K562 (cell line): Measurements from ENCODE around the gene INSYN2B. TPM values are rescaled to one million over a fixed set of nuclear protein-coding genes. Genes with fewer than 3 reads are reported as not detected.

Source experiments
- ATAC-seq: fragments of 200-7000 bp; cut with Tn5 transposase; 3 replicates; pipeline ENCODE4 v1.9.1; 2020; ENCODE audit warnings: moderate library complexity
- BruUV-seq: library from RNA; stranded (reverse); fragments of 400-500 nt; replicated peaks from 2 replicates; lab custom pipeline; 2021; lab: Mats Ljungman, UMichigan
- CTCF ChIA-PET: fragments of 300-600 bp; formaldehyde crosslinking; extraction: SDS; loops from one replicate; lab custom pipeline; 2021; ENCODE audit warnings: low intra/inter-chr PET ratio; lab: Yijun Ruan, JAX
- POLR2A ChIA-PET: fragments of 300-600, 350-650 bp; sonication (Branson Sonifier 250); formaldehyde crosslinking; extraction: SDS; loops from one replicate; lab custom pipeline; 2021; ENCODE audit warnings: antibody characterized with exemption, inconsistent platforms; lab: Yijun Ruan, JAX
- DNase-seq, 4 experiments: peaks; one replicate each; pipeline versions ENCODE4 v3.0.0 to v3.0.0-alpha.2; 2011 to 2018; ENCODE audit warnings: low spot score in 3 of 4, mixed read lengths in 3 of 4; ENCODE audit errors: extremely low read depth in 1 of 4
- FAIRE-seq: peaks from 2 replicates; lab custom pipeline; 2011; peaks lifted over from hg19 to GRCh38; lab: Jason Lieb, UNC
- H2AFZ ChIP-seq: 2 replicates; pipeline ENCODE4 v1.6.0; 2011; ENCODE audit warnings: low read depth, low read length, control low read depth, inconsistent platforms
- H3K27ac ChIP-seq: fragments of 200-600 bp; 3 replicates; pipeline ENCODE4 v1.8.0; 2011; ENCODE audit warnings: low read depth, mild to moderate bottlenecking, control low read depth, inconsistent platforms, low read length, moderate library complexity, mixed read lengths; ENCODE audit errors: extremely low read depth
- H3K27me3 ChIP-seq, 2 experiments: fragments of 300-600 bp in 1 of 2; 2 replicates in 1 of 2; 3 replicates in 1 of 2; pipeline versions ENCODE4 v1.6.0 to v1.8.0; 2011; ENCODE audit warnings: inconsistent platforms in 2 of 2, low read length in 2 of 2, mild to moderate bottlenecking in 1 of 2, mixed read lengths in 1 of 2, moderate library complexity in 1 of 2; ENCODE audit not compliant: control insufficient read depth in 2 of 2, insufficient read depth in 2 of 2
- H3K36me3 ChIP-seq: fragments of 300-600 bp; 3 replicates; pipeline ENCODE4 v1.8.0; 2011; ENCODE audit warnings: mild to moderate bottlenecking, low read length, inconsistent platforms; ENCODE audit not compliant: control insufficient read depth, insufficient read depth
- H3K4me1 ChIP-seq, 2 experiments: fragments of 200-600 bp in 1 of 2; replicated peaks in 1 of 2; 2 replicates in 1 of 2; 3 replicates in 1 of 2; pipeline versions ENCODE4 v1.5.1 to v1.8.0; 2011; ENCODE audit warnings: inconsistent platforms in 2 of 2, low read length in 2 of 2, mild to moderate bottlenecking in 1 of 2, mixed read lengths in 1 of 2, moderate library complexity in 1 of 2; ENCODE audit not compliant: control insufficient read depth in 2 of 2, insufficient read depth in 2 of 2
- H3K4me2 ChIP-seq: 2 replicates; pipeline ENCODE4 v1.6.1; 2011; ENCODE audit warnings: low read length, control low read depth, inconsistent platforms, mixed read lengths; ENCODE audit not compliant: insufficient read depth
- H3K4me3 ChIP-seq: fragments of 200-600 bp; sonication (generic), shearing (Covaris generic); 2 replicates; pipeline ENCODE4 v1.5.1; 2016; ENCODE audit warnings: control low read depth, inconsistent platforms
- H3K79me2 ChIP-seq: fragments of 200-600 bp; 3 replicates; pipeline ENCODE4 v1.8.0; 2011; ENCODE audit warnings: low read length, inconsistent platforms; ENCODE audit not compliant: control insufficient read depth, insufficient read depth
- H3K9ac ChIP-seq, 2 experiments: 2 replicates each; pipeline versions ENCODE4 v1.6.0 to v1.6.1; 2011; ENCODE audit warnings: low read depth in 2 of 2, low read length in 2 of 2, control low read depth in 1 of 2, inconsistent platforms in 1 of 2, mild to moderate bottlenecking in 1 of 2, mixed read lengths in 1 of 2; ENCODE audit not compliant: insufficient read depth in 1 of 2
- H3K9me1 ChIP-seq: one replicate; pipeline ENCODE4 v1.6.0; 2011; ENCODE audit warnings: inconsistent platforms, mild to moderate bottlenecking, low read length, moderate library complexity; ENCODE audit not compliant: control insufficient read depth, insufficient read depth
- H3K9me3 ChIP-seq: replicated peaks from 2 replicates; pipeline ENCODE4 v1.5.1; 2011; ENCODE audit warnings: low read depth, low read length, inconsistent platforms; ENCODE audit not compliant: control insufficient read depth, insufficient read depth
- H4K20me1 ChIP-seq: replicated peaks from 2 replicates; pipeline ENCODE4 v1.6.1; 2011; ENCODE audit warnings: low read length, inconsistent platforms, mixed read lengths; ENCODE audit not compliant: control insufficient read depth, insufficient read depth
- PCBP1 ChIP-seq: fragments of 200-400 bp; formaldehyde crosslinking; IDR thresholded peaks from 2 replicates; pipeline ENCODE4 v1.6.1; 2018; ENCODE audit warnings: mild to moderate bottlenecking, low read depth, low read length; ENCODE audit not compliant: poor library complexity, severe bottlenecking
- PHF8 ChIP-seq: fragments of 200-600 bp; sonication (generic); IDR thresholded peaks from 2 replicates; pipeline ENCODE4 v1.6.1; 2012; ENCODE audit warnings: mixed run types, mild to moderate bottlenecking, inconsistent platforms, low read length, moderate library complexity, borderline replicate concordance
- ZNF280A ChIP-seq: fragments of 450-650 bp; IDR thresholded peaks from 2 replicates; pipeline ENCODE4 v1.6.1; 2018; ENCODE audit warnings: mild to moderate bottlenecking, low read depth; ENCODE audit not compliant: partially characterized antibody
- ZNF584 ChIP-seq: fragments of 200-800 bp; sonication (Bioruptor generic); IDR thresholded peaks from 2 replicates; pipeline ENCODE4 v1.6.1; 2016; ENCODE audit warnings: low read depth, mild to moderate bottlenecking, missing genetic modification characterization, missing compliant biosample characterization
- ZNF707 ChIP-seq: fragments of 250-450 bp; sonication (Bioruptor Pico); conservative IDR thresholded peaks from 2 replicates; pipeline ENCODE4 v1.8.0; 2022; ENCODE audit warnings: inconsistent platforms, mild to moderate bottlenecking, moderate library complexity
- WGBS: fragments of 100-300 bp; shearing (Covaris generic); methylation state at CpG from one replicate; pipeline ENCODE4 v1.1.6; 2016; ENCODE audit warnings: low coverage, mixed read lengths; ENCODE audit not compliant: insufficient coverage; ENCODE audit errors: missing lambda C conversion rate; 5-methylcytosine and 5-hydroxymethylcytosine counted together
- in situ Hi-C: fragments of 300-500 bp; cut with MboI; formaldehyde crosslinking; loops from 4 replicates; pipeline ENCODE4 v1.15.0; 2018; ENCODE audit warnings: inconsistent platforms, mixed read lengths
- intact Hi-C: fragments of 100-400 bp; cut with micrococcal nuclease; formaldehyde crosslinking; loops from 2 replicates; pipeline ENCODE4 v1.14.2; 2022
- polyA plus RNA-seq, 8 experiments: library from polyadenylated mRNA; depleted of rRNA in 4 of 8; stranded (reverse) in 5 of 8; unstranded in 3 of 8; fragments of >200 nt; fragmentation: Nextera tagmentation in 2 of 8; fragmentation: Illumina TruSeq in 1 of 8; extraction: Ambion mirVana in 2 of 8; extraction: Trizol in 1 of 8; gene quantifications; 2 replicates each; pipeline versions ENCODE4 v1.2.1 to v1.2.3, GENCODE V29; 2011 to 2014; ENCODE audit warnings: inconsistent platforms in 1 of 8, missing spikeins in 1 of 8
- total RNA-seq, 7 experiments: library from RNA; depleted of rRNA in 6 of 7; stranded (reverse); fragments of >200 nt in 6 of 7; fragmentation: Illumina TruSeq in 2 of 7; extraction: Trizol in 2 of 7; gene quantifications; 2 replicates each; pipeline versions ENCODE4 v1.2.1 to v1.2.3, GENCODE V29; 2011 to 2021; ENCODE audit warnings: low replicate concordance in 1 of 7
- TF ChIP-seq, protein P1 (sequence below): fragments of 450-650 bp; IDR thresholded peaks from 2 replicates; pipeline ENCODE4 v1.6.1; 2016; ENCODE audit warnings: low read depth

INSYN2B gene
- total and polyA plus RNA-seq, 9 of the 15 experiments (the other 6 are each of a cell fraction or from before 2014, with no cell fraction given): not detected

GRCh38 chr5:169913479-169913878 lies 66.8 kb downstream of the INSYN2B start:
- no peak overlapping the region for H3K4me2 ChIP-seq
- no peaks in the 10 kb centered on the region for H3K4me1 ChIP-seq
- H3K9ac ChIP-seq: no peak overlapping the region
- in situ Hi-C loops: no loop called here
- no peaks in the 10 kb centered on the region for H3K9me1 ChIP-seq
- intact Hi-C loops: no loop called here
- no peak for ATAC-seq
- no TSS peak for BruUV-seq
- FAIRE-seq: no peak
- no peak overlapping the region for H3K27ac ChIP-seq
- ChIA-PET POLR2A (no interaction called here), CTCF (no interaction called here)
- no peak for DNase-seq
- no peaks in the 10 kb centered on the region for H3K9me3 ChIP-seq
- no peak overlapping the region for H3K4me3 ChIP-seq
- H3K27me3 ChIP-seq: peaks cover 0 to 4% of the 10 kb centered on the region in 2 experiments; a peak in 1 of 5 replicates
- WGBS: 4% methylated on average over 2 of the region's 2 CpGs
- no peaks in the 10 kb centered on the region for H4K20me1 ChIP-seq
- no peaks in the 10 kb centered on the region for H3K36me3 ChIP-seq
- H2AFZ ChIP-seq: no peak overlapping the region
- no peaks in the 10 kb centered on the region for H3K79me2 ChIP-seq
- TF ChIP-seq ZNF707 (CRISPR knock-in tag) (no peak), ZNF280A (no peak), PHF8 (no peak), PCBP1 (no peak), ZNF584 (CRISPR knock-in tag) (no peak)
- TF ChIP-seq, protein P1, sequence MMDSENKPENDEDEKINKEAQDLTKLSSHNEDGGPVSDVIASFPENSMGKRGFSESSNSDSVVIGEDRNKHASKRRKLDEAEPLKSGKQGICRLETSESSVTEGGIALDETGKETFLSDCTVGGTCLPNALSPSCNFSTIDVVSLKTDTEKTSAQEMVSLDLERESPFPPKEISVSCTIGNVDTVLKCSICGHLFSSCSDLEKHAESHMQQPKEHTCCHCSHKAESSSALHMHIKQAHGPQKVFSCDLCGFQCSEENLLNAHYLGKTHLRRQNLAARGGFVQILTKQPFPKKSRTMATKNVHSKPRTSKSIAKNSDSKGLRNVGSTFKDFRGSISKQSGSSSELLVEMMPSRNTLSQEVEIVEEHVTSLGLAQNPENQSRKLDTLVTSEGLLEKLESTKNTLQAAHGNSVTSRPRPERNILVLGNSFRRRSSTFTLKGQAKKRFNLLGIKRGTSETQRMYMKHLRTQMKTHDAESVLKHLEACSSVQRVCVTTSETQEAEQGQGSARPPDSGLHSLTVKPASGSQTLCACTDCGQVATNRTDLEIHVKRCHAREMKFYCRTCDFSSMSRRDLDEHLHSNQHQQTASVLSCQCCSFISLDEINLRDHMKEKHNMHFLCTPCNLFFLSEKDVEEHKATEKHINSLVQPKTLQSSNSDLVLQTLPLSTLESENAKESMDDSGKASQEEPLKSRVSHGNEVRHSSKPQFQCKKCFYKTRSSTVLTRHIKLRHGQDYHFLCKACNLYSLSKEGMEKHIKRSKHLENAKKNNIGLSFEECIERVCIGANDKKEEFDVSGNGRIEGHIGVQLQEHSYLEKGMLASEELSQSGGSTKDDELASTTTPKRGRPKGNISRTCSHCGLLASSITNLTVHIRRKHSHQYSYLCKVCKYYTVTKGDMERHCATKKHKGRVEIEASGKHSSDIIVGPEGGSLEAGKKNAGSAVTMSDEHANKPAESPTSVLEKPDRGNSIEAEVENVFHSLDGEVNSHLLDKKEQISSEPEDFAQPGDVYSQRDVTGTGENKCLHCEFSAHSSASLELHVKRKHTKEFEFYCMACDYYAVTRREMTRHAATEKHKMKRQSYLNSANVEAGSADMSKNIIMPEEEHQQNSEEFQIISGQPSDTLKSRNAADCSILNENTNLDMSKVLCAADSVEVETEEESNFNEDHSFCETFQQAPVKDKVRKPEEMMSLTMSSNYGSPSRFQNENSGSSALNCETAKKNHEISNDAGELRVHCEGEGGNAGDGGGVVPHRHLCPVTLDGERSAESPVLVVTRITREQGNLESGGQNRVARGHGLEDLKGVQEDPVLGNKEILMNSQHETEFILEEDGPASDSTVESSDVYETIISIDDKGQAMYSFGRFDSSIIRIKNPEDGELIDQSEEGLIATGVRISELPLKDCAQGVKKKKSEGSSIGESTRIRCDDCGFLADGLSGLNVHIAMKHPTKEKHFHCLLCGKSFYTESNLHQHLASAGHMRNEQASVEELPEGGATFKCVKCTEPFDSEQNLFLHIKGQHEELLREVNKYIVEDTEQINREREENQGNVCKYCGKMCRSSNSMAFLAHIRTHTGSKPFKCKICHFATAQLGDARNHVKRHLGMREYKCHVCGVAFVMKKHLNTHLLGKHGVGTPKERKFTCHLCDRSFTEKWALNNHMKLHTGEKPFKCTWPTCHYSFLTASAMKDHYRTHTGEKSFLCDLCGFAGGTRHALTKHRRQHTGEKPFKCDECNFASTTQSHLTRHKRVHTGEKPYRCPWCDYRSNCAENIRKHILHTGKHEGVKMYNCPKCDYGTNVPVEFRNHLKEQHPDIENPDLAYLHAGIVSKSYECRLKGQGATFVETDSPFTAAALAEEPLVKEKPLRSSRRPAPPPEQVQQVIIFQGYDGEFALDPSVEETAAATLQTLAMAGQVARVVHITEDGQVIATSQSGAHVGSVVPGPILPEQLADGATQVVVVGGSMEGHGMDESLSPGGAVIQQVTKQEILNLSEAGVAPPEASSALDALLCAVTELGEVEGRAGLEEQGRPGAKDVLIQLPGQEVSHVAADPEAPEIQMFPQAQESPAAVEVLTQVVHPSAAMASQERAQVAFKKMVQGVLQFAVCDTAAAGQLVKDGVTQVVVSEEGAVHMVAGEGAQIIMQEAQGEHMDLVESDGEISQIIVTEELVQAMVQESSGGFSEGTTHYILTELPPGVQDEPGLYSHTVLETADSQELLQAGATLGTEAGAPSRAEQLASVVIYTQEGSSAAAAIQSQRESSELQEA: no peak
